Endothelial cell of umbilical vein (primary cell): ENCODE data around the gene ADH1B. TPM values are rescaled to one million over a fixed set of nuclear protein-coding genes. Genes with fewer than 3 reads are reported as not detected.

Experiments
- BruUV-seq: library from RNA; stranded (reverse); fragments of 400-500 nt; replicated peaks from 2 replicates; lab custom pipeline; 2021; lab: Mats Ljungman, UMichigan
- CTCF ChIA-PET: fragments of 300-600, 350-600 bp; sonication (Branson Sonifier 250); formaldehyde crosslinking; loops from one replicate; lab custom pipeline; 2021; ENCODE audit warnings: antibody characterized with exemption, inconsistent platforms; lab: Charles Lee
- POLR2A ChIA-PET: fragments of 300-600, 350-600 bp; sonication (Branson Sonifier 250); formaldehyde crosslinking; loops from one replicate; lab custom pipeline; 2021; ENCODE audit warnings: antibody characterized with exemption, inconsistent platforms; lab: Charles Lee
- DNase-seq: peaks from one replicate; pipeline ENCODE4 v3.0.0-alpha.2; 2011; ENCODE audit warnings: low read depth, low spot score
- FAIRE-seq: peaks from 2 replicates; lab custom pipeline; 2011; peaks lifted over from hg19 to GRCh38; lab: Jason Lieb, UNC
- H2AFZ ChIP-seq: 2 replicates; pipeline ENCODE4 v1.6.0; 2012; ENCODE audit warnings: low read depth, low read length, control low read depth, inconsistent platforms
- H3K27ac ChIP-seq: 2 replicates; pipeline ENCODE4 v1.5.1; 2011; ENCODE audit warnings: low read depth, mild to moderate bottlenecking, control low read depth, low read length, moderate library complexity; ENCODE audit not compliant: insufficient read depth
- H3K27me3 ChIP-seq, 2 experiments: 2 replicates each; pipeline versions ENCODE4 v1.6.0 to v1.6.1; 2011; ENCODE audit warnings: low read length in 2 of 2, mixed read lengths in 1 of 2; ENCODE audit not compliant: control insufficient read depth in 2 of 2, insufficient read depth in 2 of 2
- H3K36me3 ChIP-seq, 2 experiments: 2 replicates in 1 of 2; 3 replicates in 1 of 2; pipeline ENCODE4 v1.5.1; 2011; ENCODE audit warnings: low read length in 2 of 2, mild to moderate bottlenecking in 1 of 2, moderate library complexity in 1 of 2; ENCODE audit not compliant: control insufficient read depth in 2 of 2, insufficient read depth in 2 of 2; ENCODE audit errors: extremely low read depth in 1 of 2
- H3K4me1 ChIP-seq: 3 replicates; pipeline ENCODE4 v1.5.1; 2011; ENCODE audit warnings: mild to moderate bottlenecking, low read length; ENCODE audit not compliant: control insufficient read depth, insufficient read depth; ENCODE audit errors: extremely low read depth
- H3K4me2 ChIP-seq: 2 replicates; pipeline ENCODE4 v1.6.1; 2011; ENCODE audit warnings: low read length, control low read depth, mixed read lengths; ENCODE audit not compliant: insufficient read depth
- H3K4me3 ChIP-seq, 3 experiments: fragments of 200-600 bp in 1 of 3; sonication (generic), shearing (Covaris generic) in 1 of 3; replicated peaks in 1 of 3; 2 replicates each; pipeline ENCODE4 v1.5.1; 2011 to 2016; ENCODE audit warnings: control low read depth in 3 of 3, low read length in 3 of 3, mild to moderate bottlenecking in 2 of 3, inconsistent platforms in 1 of 3, low read depth in 1 of 3, moderate library complexity in 1 of 3; ENCODE audit not compliant: insufficient read depth in 1 of 3
- H3K79me2 ChIP-seq: 2 replicates; pipeline ENCODE4 v1.6.0; 2012; ENCODE audit warnings: low read length, inconsistent platforms; ENCODE audit not compliant: control insufficient read depth, insufficient read depth
- H3K9ac ChIP-seq: replicated peaks from 2 replicates; pipeline ENCODE3; 2011; ENCODE audit warnings: low read length, control low read depth; ENCODE audit not compliant: insufficient read depth; ENCODE audit errors: extremely low read depth
- H3K9me1 ChIP-seq: replicated peaks from 3 replicates; pipeline ENCODE4 v1.6.0; 2011; ENCODE audit warnings: mild to moderate bottlenecking, low read length; ENCODE audit not compliant: control insufficient read depth, insufficient read depth; ENCODE audit errors: extremely low read depth
- H3K9me3 ChIP-seq: replicated peaks from 2 replicates; pipeline ENCODE4 v1.5.1; 2012; ENCODE audit warnings: low read length, inconsistent platforms; ENCODE audit not compliant: control insufficient read depth, insufficient read depth
- H4K20me1 ChIP-seq: replicated peaks from 2 replicates; pipeline ENCODE3; 2011; ENCODE audit warnings: mild to moderate bottlenecking, low read length; ENCODE audit not compliant: control insufficient read depth, insufficient read depth; ENCODE audit errors: extremely low read depth
- EZH2 ChIP-seq: IDR thresholded peaks from 2 replicates; pipeline ENCODE4 v1.6.1; 2012; ENCODE audit warnings: borderline replicate concordance, low read depth, mild to moderate bottlenecking, moderate library complexity, low read length, inconsistent platforms; ENCODE audit not compliant: severe bottlenecking
- FOS ChIP-seq: IDR thresholded peaks from 2 replicates; pipeline ENCODE4 v1.6.1; 2011; ENCODE audit warnings: mild to moderate bottlenecking, low read length, moderate library complexity, borderline replicate concordance; ENCODE audit not compliant: insufficient read depth
- MYC ChIP-seq: IDR thresholded peaks from one replicate; pipeline ENCODE4 v1.6.1; 2011; ENCODE audit warnings: mild to moderate bottlenecking, low read depth, low read length
- dilution Hi-C: fragments of 300-500 bp; cut with MboI; formaldehyde crosslinking; loops from one replicate; pipeline ENCODE4 v1.15.0; 2019; ENCODE audit warnings: low sequenced_read_pairs; ENCODE audit not compliant: extremely low pct_ligation_motif_present
- intact Hi-C: fragments of 100-400 bp; cut with micrococcal nuclease; formaldehyde crosslinking; loops from one replicate; pipeline ENCODE4 v1.10.0; 2022
- polyA plus RNA-seq, 4 experiments: library from polyadenylated mRNA; depleted of rRNA in 3 of 4; stranded (reverse) in 3 of 4; unstranded in 1 of 4; fragments of >200 nt; gene quantifications; 2 replicates each; pipeline versions ENCODE4 v1.2.1 to v1.2.3, GENCODE V29; 2011 to 2012; ENCODE audit warnings: missing spikeins in 1 of 4
- total RNA-seq: library from RNA; stranded (reverse); gene quantifications from 2 replicates; pipeline ENCODE4 v1.2.3, GENCODE V29; 2021

ADH1B gene
- total and polyA plus RNA-seq, 2 donors (not counting 3 experiments of a cell fraction or from before 2014, with no cell fraction given) = not detected

- H3K36me3 ChIP-seq = no peaks in the 10 kb centered on the region
- no peaks in the 10 kb centered on the region for H3K27me3 ChIP-seq
- DNase-seq (no peak), FAIRE-seq (no peak)
- POLR2A ChIA-PET = no interaction called here
- no peak overlapping the region for H3K27ac ChIP-seq
- H3K79me2 ChIP-seq = no peaks in the 10 kb centered on the region
- H3K4me3 ChIP-seq = no peak overlapping the region
- no peaks in the 10 kb centered on the region for H3K9me1 ChIP-seq
- no peaks in the 10 kb centered on the region for H4K20me1 ChIP-seq
- CTCF ChIA-PET = no interaction called here
- no peak overlapping the region for H2AFZ ChIP-seq
- no peak overlapping the region for H3K4me2 ChIP-seq
- no peak overlapping the region for H3K9ac ChIP-seq
- H3K9me3 ChIP-seq = no peaks in the 10 kb centered on the region
- no peaks in the 10 kb centered on the region for H3K4me1 ChIP-seq
- no peak for TF ChIP-seq FOS
- intact Hi-C loops (no loop called here), dilution Hi-C loops (no loop called here)
- BruUV-seq = no TSS peak
Measured at GRCh38 chr4:99339172-99339571, 18.0 kb upstream of the ADH1B start.

- Histone ChIP-seq H3K9me3 (no peaks in the 10 kb centered on the region), H3K27ac (no peak overlapping the region), H2AFZ (no peak overlapping the region), H3K79me2 (no peaks in the 10 kb centered on the region), H3K27me3 (no peaks in the 10 kb centered on the region), H3K36me3 (no peaks in the 10 kb centered on the region), H4K20me1 (no peaks in the 10 kb centered on the region), H3K9ac (no peak overlapping the region), H3K4me1 (no peaks in the 10 kb centered on the region), H3K4me2 (no peak overlapping the region), H3K9me1 (no peaks in the 10 kb centered on the region), H3K4me3 (no peak overlapping the region)
- dilution Hi-C loops = no loop called here
- intact Hi-C loops = no loop called here
- DNase-seq (no peak), FAIRE-seq (no peak)
- TF ChIP-seq EZH2 = no peak
- no peak for TF ChIP-seq MYC
- ChIA-PET CTCF (no interaction called here), POLR2A (no interaction called here)
- BruUV-seq = no TSS peak
Measured at GRCh38 chr4:99336553-99336952, 15.4 kb upstream of the ADH1B start.
